HG03196 (cell line): ENCODE measurements around the gene SNHG17.
A peak's percentile ranks its signal among the peaks of the same experiment; 100 is the strongest.
"Not testable (repeated sequence)": the region's sequence is repeated elsewhere in the genome, so short reads cannot be mapped to it uniquely, and the experiment has no call there.

Experiments
- ATAC-seq: cut with Tn5 transposase; IDR thresholded peaks from one replicate; pipeline ENCODE4 v1.9.1; 2021; ENCODE audit not compliant: unreplicated experiment

Gene SNHG17

DNA sequence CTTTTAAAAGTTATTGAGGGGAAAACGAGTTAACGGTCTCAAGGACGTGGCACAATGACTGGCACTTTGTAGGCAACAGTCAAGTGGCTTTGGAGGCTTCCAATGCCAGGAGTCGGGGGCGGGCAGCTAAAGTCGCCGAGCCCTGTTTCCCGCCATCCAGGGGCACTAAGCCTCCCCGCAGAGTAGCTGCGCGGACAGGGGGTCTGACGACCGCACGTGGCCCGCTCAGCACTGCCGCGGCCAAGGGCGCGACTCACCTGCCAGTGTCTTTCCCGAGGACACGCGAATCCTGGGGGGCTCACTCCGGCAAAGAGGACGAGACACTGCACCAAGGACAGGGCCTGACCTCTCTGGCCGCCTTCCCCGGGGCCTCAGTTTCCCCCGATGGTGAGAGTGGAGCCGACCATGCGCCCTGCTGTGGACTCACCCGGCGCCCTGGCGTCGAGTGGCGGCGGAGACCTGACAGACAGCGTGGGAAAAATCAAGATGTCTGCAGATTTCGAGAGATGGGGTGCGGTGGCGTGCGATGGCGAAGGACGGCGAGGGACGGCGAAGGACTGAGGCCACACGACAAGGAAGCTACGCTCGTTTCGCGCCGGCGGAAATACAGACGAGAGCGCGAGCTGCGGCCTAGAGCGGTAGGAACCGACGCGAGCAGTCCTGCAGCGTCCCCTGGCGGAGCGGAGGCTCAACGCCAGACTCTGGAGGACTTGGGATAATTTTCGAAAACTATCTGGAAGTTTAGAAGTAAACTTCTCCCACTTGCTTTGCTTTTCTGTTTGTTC lies at the start of gene SNHG17:
TSS of gene SNHG17 (minus strand) at position 559 of the 785 bp plus-strand sequence.
- peak; percentile 67 for ATAC-seq

DNA sequence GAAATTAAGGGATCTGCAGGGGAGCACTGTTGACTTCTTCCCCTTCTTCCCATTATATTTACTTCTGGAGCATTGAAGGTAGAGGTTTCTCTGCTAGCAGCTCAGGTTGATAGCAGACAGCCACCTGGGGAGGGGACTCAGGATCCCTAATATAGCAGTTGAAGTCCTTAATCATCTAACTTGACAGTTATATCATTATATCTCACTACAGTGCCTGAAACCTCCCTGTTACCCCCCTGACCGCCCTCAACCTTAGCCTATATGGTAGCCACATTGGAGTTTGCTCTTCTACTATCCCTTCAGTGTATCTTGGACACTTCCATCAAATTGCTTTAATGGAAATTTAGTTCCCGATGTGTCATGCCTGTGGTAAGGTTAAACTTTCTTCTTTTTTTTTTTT lies 44.5 kb upstream of the SNHG17 start:
- no peak for ATAC-seq

DNA sequence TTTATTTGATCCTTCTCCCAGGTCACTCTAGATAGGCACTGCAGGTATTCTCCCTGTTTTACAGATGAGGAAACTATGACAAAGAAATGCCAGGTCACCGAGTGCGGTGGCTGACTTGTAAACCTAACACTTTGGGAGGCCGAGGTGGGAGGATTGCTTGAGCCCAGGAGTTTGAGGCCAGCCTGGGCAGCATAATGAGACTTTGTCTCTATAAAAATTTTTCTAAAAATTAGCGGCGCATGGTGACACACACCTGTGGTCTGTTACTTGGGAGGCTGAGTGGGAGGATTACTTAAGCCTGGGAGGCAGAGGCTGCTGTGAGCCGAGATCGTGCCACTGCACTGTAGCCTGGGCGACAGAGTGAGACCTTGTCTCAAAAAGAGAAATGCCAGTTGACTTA lies 42.6 kb upstream of the SNHG17 start:
- ATAC-seq = no peak

DNA sequence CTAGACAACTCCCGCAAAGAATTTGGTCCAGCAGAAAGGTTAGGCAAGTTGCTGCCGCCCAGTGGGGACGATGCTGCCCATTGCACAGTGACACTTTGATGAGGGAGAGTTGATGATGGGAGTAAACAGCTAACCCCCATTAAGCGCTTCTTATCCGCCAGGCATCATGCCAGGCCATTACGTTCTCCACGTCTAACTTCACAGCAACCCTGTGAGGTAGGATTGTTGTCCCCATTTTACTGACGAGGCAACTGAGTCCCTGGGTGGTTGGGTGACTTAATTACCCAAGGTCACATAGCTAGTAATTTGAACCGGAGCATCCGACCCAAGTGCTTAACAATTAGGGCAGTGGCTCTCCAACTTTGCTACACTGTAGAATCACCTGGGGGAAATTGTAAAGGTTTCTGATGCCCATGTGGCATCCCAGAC lies 38.3 kb upstream of the SNHG17 start:
- ATAC-seq = peak; percentile 2

- peak; percentile 89 for ATAC-seq
Measured at GRCh38 chr20:38472513-38473366, 37.6 kb upstream of the SNHG17 start, which contains the start of gene RALGAPB. Gene RALGAPB, plus strand, starts transcription at chr20:38472843. Its CDS starts 15,590 bp downstream, at chr20:38488433.

DNA sequence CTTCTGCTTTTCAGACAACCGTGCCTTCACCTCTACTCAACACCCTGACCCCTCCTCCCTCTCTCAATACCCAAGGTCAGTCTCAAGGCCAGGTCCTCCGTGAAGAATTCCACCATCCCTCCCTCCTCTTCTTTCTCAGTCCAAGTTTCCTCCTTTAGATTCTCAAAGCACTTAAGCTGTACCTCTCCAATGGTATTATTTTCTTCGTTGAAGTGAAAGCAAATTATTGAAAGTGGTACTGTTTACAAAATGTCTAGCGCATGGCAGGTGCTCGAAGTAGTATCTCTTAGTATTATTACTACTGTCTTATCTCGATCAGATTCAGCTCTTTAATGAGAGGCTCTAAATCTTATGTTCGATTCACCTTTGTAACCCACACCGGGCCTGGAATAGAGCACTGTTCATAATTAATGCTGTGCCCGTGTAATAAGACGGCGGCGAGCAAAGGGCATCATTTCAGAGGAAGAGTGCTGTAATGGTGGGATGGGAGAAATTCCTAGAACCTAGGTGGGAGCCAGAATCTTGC lies 36.9 kb upstream of the SNHG17 start:
- no peak for ATAC-seq

DNA sequence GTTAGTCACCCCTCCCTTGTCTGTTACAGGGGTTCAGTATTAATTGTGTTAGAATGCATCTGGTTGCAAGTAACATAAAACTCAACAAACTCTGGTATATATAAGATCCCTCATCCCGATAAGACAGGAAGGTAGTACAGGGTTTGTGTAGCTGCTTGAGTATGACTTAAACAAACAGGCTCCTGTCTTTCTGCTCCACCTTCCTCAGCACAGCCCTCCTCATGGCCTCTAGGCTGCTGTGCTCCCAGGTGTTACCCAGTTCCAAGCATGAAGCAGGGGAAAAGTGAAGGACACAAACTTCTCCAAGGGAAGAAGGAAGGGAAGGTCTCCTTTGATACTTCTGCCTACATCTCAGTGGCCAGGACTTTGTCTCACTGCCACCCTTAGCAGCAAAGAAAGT lies 36.1 kb upstream of the SNHG17 start:
- ATAC-seq = no peak

- no peak for ATAC-seq
Measured at GRCh38 chr20:38466983-38467382, 31.9 kb upstream of the SNHG17 start.

- ATAC-seq = no peak
Measured at GRCh38 chr20:38466171-38466570, 31.0 kb upstream of the SNHG17 start.

GRCh38 chr20:38461569-38461968 lies 26.4 kb upstream of the SNHG17 start:
- ATAC-seq = not testable (repeated sequence)

DNA sequence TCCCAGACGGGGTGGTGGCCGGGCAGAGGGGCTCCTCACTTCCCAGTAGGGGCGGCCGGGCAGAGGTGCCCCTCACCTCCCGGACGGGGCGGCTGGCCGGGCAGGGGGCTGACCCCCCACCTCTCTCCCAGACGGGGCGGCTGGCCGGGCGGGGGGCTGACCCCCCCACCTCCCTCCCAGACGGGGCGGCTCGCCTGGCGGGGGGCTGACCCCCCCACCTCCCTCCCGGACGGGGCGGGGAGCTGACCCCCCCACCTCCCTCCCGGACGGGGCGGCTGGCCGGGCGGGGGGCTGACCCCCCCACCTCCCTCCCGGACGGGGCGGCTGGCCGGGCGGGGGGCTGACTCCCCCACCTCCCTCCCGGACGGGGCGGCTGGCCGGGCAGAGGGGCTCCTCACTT lies 26.0 kb upstream of the SNHG17 start:
- not testable (repeated sequence) for ATAC-seq

DNA sequence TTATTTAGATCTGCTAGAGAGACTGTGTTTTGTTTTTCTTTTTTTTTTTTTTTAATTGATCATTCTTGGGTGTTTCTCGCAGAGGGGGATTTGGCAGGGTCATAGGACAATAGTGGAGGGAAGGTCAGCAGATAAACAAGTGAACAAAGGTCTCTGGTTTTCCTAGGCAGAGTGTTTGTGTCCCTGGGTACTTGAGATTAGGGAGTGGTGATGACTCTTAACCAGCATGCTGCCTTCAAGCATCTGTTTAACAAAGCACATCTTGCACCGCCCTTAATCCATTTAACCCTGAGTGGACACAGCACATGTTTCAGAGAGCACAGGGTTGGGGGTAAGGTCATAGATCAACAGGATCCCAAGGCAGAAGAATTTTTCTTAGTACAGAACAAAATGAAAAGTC lies 25.5 kb upstream of the SNHG17 start:
- not testable (repeated sequence) for ATAC-seq

DNA sequence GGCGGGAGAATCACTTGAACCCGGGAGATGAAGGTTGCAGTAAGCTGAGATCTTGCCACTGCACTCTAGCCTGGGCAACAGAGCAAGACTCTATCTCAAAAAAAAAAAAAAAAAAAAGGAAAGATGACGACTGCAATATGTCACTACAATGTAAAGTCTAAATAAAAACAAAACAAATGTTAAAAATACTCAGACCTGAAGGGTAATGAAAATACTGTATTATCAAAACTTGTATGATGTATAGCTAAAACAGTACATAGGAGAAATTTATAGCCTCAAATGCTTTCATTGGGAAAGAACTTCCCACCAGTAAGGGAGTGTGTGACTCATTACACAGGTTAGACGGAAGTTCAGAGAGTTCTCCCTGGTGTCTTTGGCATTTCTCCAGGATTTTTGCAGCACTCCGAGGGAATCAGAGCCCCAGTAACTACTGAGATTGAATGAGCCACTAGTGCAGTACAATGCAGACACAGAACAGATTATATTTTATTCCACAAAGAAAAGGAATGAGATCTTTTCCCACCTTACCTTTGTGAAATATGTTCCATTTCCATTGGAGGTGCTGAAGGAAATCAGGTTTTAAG lies 25.0 kb upstream of the SNHG17 start:
- no peak for ATAC-seq

GRCh38 chr20:38458314-38458713 lies 23.2 kb upstream of the SNHG17 start:
- ATAC-seq = no peak

DNA sequence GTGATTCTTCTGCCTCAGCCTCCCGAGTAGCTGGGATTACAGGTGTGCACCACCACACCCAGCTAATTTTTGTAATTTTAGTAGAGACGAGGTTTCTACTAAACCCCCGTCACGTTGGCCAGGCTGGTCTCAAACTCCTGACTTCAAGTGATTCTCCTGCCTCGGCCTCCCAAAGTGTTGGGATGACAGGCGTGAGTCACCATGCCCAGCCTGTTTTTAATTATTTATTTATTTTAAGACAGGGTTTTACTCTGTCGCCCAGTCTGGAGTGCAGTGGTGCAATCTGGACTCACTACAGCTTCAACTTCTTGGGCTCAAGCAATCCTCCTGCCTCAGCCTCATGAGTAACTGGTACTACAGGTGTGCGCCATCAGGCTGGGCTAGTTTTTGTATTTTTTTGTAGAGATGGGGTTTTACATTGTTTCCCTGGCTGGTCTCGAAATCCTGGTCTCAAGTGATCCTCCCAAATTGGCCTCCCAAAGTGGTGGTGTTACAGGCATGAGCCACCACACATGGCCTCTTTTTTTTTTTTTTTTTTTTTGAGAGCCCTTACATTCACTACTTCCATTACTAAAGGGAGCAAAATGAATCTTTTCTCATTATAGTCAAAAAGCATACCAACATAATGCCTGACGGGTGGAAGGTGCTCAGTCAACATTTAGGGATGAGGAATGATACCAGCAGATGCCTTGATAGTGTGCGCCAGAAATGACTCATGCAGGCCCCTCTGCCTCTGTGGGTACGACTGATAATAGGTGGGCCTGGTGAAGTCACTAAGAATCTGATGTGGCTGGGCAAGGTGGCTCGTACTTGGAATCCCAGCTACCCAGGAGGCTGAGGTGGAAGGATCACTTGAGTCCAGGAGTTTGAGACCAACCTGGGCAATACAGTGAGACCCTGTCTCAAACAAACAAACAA lies 19.7 kb upstream of the SNHG17 start:
- ATAC-seq = no peak

DNA sequence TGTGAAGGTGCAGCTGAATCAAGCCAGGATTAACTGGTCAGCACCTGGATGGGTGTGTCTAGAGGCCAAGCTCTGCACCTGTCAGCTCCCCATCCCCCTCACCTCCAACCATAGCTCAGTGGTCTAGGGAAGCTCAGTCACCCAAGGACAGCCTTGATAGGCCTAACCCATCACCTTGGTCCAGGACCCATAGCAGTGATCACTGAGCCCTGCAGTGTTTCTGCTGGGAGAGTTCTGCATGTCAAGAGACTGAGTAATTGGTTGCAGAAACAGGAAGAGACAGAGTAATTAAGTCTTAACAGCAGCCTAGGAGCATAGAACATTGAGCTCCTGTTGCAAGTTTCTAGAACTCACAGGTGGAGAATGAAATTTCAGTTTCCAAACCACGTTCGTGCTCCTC lies 18.8 kb upstream of the SNHG17 start:
- no peak for ATAC-seq

DNA sequence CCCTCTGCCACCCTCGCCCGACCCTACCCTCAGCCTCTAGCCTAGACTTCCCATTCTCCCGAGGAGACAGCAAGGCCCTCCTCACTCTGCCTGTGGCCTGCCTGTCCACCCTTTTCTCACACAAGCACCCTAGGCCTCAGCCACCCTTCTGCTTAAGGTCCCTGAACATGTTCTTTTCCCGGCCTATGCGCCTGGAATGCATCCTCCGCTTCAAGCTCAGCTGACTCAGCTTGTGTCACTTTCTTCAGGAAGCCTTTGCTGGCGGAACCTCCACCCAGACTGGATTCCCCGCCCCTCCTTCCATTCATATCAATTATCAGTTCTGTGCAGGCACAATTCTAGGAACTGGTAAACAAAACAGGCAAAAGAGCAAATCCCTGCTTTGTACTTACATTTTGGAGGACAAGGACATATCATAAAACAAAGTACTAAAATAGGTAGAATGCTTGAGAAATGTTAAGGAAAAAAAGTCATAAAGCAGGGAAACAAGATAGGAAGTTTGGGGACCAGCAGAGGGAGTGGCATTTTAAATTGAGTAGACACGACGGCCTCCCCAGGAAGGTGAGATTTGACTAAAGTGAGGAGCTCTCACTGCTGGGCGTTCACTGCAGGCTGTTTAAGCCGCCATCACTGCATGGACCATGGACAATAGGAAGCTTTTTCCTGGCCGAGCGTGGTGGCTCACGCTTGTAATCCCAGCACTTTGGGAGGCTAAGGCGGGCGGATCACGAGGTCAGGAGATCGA lies 17.9 kb upstream of the SNHG17 start:
- no peak for ATAC-seq

DNA sequence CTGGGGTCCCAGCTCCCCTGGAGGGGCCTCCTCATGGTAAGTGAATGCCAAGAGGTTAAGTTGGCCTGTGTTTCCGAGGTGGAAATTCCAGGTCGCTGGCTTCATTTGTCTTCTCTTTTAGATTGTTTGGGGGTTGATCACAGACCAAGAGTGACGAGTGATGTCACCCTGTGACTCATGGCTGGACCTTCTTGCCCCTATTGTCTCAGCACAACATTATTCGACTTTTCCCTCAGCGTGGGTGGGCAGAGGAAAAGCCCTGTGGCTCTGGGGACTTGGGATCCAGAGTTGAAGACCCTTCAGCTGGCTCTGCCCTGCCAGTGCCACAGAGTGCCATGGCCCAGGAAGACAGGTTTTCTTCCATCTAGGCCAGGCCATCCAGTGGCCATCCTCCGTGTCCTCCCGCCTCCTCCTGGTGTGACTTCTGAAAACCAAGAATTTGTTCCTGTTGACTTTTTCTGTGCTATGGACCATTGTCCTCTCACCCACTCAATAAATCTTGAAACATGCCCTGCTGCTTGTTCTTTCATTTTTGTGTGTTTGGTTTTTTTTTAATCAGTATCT lies 15.4 kb upstream of the SNHG17 start:
- ATAC-seq = no peak

GRCh38 chr20:38449046-38449445 lies 13.9 kb upstream of the SNHG17 start:
- no peak for ATAC-seq
